SK-N-MC (cell line): ENCODE data around the gene ACMSD.

Experiments used
- EZH2 ChIP-seq: fragments of 200-600 bp; sonication (generic); IDR thresholded peaks from one replicate; pipeline ENCODE4 v1.6.1; 2017; ENCODE audit warnings: antibody characterized with exemption
- POLR2AphosphoS5 ChIP-seq: IDR thresholded peaks from 2 replicates; pipeline ENCODE4 v1.6.1; 2012; ENCODE audit warnings: mild to moderate bottlenecking, low read depth, low read length, borderline replicate concordance

GRCh38 chr2:134862069-134862468 lies 23.7 kb downstream of the ACMSD start:
- no peak for TF ChIP-seq POLR2AphosphoS5
- TF ChIP-seq EZH2: no peak
